ENCODE data around the gene RASGEF1B.
A peak's percentile ranks its signal among the peaks of the same experiment; 100 is the strongest.
"Not testable (repeated sequence)": the region's sequence is repeated elsewhere in the genome, so short reads cannot be mapped to it uniquely, and the experiment has no call there.

The RASGEF1B gene

DNA sequence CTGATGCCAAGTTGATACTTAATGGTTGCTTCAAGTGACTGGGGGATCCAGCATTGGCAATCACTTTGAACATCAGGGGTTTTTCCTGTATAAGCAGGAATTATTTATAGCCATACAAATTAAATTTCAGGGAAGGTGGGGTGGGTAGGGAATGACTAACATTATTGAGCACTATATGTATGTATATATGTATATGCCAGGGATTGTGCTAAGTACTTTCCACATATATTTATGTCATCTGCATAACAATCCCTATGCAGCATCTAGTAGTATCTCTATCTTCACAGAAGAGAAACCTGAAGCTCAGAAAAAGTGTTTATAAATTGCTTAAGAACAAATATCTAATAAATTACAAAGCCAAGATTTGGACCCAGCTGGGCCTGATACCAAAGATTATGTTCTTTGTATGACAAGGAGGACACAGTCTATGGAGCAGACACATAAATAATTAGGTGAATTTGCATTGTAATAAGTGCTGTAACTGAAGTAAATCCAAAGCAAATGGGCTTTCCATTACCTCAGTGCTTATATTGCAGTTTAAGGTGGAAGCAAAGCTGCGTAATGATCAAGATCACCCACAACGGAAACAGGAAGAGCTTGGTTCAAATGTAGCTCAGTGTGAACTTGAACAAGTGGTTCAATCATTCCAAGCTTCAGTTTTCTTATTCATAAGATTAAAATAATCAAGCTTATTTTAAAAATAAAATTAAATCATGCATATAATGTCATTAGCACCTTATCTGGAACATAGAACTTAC lies 18.9 kb upstream of the RASGEF1B start:
- Mint-ChIP-seq H3K9me3 (peaks cover 2 to 6% of the 10 kb centered on the region in 2 donors), H3K4me1 (ENCODE audit: low read depth in 2 of 2) (peaks cover 24 to 51% of the 10 kb centered on the region in 2 donors), H3K4me3 (peak overlapping the region; percentile 53 to 66), H3K27me3 (no peaks in the 10 kb centered on the region), H3K36me3 (ENCODE audit: insufficient read depth) (peaks cover 13% of the 10 kb centered on the region), H3K27ac (peak overlapping the region; percentile 89 to 96)
- DNase-seq (no peak), ATAC-seq (replicated peaks) (peak; percentile 39)

DNA sequence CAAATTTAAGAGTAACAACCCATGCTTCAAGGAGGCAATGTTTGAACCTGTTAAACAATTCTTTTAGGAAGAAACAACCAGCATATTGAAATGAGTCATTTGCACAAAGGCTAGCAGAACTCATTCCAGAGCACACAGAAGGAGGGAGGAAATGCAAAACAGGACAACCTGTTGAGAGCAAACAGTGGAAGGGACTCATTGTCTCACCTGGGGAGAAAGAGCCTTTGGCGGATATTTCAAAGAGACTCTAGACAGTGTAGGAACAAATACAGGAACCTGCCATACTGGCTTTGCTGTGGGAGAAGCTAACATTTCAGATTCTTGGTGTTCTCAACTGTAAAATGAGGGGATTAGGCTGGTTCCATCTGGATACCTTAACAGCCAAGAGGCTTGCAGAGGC lies 14.8 kb upstream of the RASGEF1B start:
- H3K4me3 Mint-ChIP-seq = no peak overlapping the region
- H3K27me3 Mint-ChIP-seq = no peaks in the 10 kb centered on the region
- no peak for ATAC-seq (replicated peaks)
- peaks cover 3% of the 10 kb centered on the region for H3K36me3 Mint-ChIP-seq (ENCODE audit: insufficient read depth)
- DNase-seq = no peak
- no peaks in the 10 kb centered on the region for H3K9me3 Mint-ChIP-seq
- H3K27ac Mint-ChIP-seq = no peak overlapping the region
- H3K4me1 Mint-ChIP-seq (ENCODE audit: low read depth in 2 of 2) = peaks cover 7 to 21% of the 10 kb centered on the region in 2 donors

DNA sequence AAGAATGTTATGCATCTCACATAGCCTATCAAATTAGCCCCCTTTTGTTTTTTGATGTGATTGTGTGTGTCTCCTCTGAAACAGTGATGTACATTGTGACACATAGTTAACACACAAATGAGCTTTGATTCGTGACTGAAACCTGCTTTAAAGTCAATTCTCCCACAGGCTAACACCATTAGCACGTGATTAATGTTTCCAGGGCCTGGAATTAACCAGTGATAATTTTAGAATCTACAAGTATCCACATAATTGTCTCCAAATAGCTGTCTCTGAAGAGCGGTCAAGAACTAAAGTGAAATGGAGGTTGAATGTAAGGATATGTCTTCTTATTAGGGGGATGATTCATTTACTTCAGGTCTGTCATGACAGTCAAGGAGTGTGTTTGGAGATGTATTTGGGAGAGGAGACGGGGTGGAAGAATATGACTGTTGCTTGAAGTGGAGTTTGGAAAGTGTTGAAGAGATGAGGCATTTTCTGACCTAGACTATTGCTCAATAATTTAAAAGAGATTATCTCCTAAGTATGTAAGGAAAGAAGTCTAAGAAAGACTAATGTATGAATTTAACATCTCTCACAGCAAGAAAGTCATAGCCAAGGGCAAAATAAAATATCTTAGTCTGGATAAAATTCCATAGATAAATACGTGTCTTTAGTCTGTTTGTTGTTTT lies 13.7 kb upstream of the RASGEF1B start:
- ATAC-seq (replicated peaks) (no peak), DNase-seq (no peak)
- Mint-ChIP-seq H3K36me3 (ENCODE audit: insufficient read depth) (no peaks in the 10 kb centered on the region), H3K4me3 (no peak overlapping the region), H3K27me3 (no peaks in the 10 kb centered on the region), H3K4me1 (ENCODE audit: low read depth in 2 of 2) (peaks cover under 1 to 13% of the 10 kb centered on the region in 2 donors), H3K9me3 (no peaks in the 10 kb centered on the region), H3K27ac (no peak overlapping the region)

DNA sequence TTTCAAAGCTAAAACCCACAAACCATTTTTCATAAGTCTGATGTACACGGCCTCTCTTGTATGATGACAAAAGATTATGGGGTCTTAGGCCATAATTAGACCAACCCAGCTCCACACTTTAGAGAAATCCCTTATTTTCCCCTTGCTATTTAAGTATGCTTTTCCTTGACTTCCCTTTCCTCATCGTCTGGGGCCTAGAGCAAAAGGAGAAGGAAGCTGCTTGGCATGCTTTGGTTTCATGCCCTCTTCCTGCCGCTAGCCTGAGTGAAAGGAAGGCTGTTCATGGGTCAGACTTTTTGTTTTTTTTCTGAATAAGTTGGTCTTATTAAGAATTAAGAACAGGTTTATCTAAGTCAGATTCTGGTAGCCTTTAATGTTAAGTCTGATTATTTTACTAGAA lies 10.6 kb upstream of the RASGEF1B start:
- H3K4me1 Mint-ChIP-seq (ENCODE audit: low read depth in 2 of 2) = no peaks in the 10 kb centered on the region
- no peak overlapping the region for H3K4me3 Mint-ChIP-seq
- no peak overlapping the region for H3K27ac Mint-ChIP-seq
- no peaks in the 10 kb centered on the region for H3K9me3 Mint-ChIP-seq
- DNase-seq = no peak
- ATAC-seq (replicated peaks) = no peak
- H3K27me3 Mint-ChIP-seq = peaks cover 0 to 15% of the 10 kb centered on the region in 2 donors
- no peaks in the 10 kb centered on the region for H3K36me3 Mint-ChIP-seq (ENCODE audit: insufficient read depth)

GRCh38 chr4:81481151-81481550 lies 9.4 kb upstream of the RASGEF1B start:
- Mint-ChIP-seq H3K9me3 (no peaks in the 10 kb centered on the region), H3K27ac (no peak overlapping the region), H3K4me1 (ENCODE audit: low read depth in 2 of 2) (no peaks in the 10 kb centered on the region), H3K36me3 (ENCODE audit: insufficient read depth) (no peaks in the 10 kb centered on the region), H3K4me3 (no peak overlapping the region), H3K27me3 (peaks cover 0 to 23% of the 10 kb centered on the region in 2 donors)
- DNase-seq = no peak
- ATAC-seq (replicated peaks) = no peak

DNA sequence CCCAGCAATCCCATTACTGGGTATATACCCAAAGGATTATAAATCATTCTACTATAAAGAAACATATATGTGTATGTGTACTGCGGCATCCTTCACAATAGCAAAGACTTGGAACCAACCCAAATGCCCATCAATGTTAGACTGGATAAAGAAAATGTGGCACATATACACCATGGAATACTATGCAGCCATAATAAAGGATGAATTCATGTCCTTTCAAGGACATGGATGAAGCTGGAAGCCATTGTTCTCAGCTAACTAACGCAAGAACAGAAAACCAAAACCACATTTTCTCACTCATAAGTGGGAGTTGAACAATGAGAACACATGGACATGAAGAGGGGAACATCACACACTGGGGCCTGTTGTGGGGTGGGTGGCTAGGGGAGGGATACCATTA lies 7.9 kb upstream of the RASGEF1B start:
- H3K9me3 Mint-ChIP-seq; DNase-seq; H3K4me1 Mint-ChIP-seq (ENCODE audit: low read depth in 2 of 2); H3K36me3 Mint-ChIP-seq (ENCODE audit: insufficient read depth); ATAC-seq (replicated peaks); H3K27ac Mint-ChIP-seq; H3K4me3 Mint-ChIP-seq: not testable (repeated sequence)
- peaks cover 0 to 25% of the 10 kb centered on the region in 2 donors for H3K27me3 Mint-ChIP-seq

DNA sequence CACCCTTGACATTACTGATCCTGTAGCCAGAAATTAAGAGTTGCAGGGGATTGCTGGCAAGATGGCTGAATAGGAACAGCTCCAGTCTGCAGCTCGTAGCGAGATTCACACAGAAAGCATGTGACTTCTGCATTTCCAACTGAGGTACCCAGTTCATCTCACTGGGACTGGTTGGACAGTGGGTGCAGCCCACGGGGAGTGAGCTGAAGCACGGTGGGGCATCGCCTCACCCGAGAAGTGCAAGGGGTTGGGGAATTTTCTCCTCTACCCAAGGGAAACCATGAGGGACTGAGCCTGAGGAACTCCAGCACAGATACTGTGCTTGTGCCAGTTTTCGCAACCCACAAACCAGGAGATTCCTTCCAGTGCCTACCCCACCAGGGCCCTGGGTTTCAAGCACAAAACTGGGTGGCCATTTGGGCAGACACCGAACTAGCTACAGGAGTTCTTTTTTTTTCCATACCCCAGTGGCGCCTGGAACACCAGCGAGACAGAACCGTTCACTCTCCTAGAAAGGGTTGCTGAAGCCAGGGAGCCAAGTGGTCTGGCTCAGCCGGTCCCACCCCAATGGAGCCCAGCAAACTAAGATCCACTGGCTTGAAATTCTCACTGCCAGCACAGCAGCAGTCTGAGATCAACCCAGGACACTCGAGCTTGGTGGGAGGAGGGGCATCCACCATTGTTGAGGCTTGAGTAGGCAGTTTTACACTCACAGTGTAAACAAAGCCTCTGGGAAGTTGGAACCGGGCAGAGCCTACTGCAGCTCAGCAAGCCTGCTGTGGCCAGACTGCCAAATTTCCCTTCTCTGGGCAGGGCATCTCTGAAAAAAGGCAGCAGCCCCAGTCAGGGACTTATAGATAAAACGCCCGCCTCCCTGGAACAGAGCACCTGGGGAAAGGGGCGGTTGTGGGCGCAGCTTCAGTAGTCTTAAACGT lies 1.9 kb upstream of the RASGEF1B start:
- Mint-ChIP-seq H3K36me3 (ENCODE audit: insufficient read depth) (peaks cover 31% of the 10 kb centered on the region), H3K27ac (peak overlapping the region; percentile 97), H3K4me1 (ENCODE audit: low read depth in 2 of 2) (peaks cover 29 to 31% of the 10 kb centered on the region in 2 donors), H3K4me3 (peak overlapping the region; percentile 92 to 93), H3K27me3 (peaks cover 0 to 18% of the 10 kb centered on the region in 2 donors)
- ATAC-seq (replicated peaks); H3K9me3 Mint-ChIP-seq; DNase-seq: not testable (repeated sequence)

DNA sequence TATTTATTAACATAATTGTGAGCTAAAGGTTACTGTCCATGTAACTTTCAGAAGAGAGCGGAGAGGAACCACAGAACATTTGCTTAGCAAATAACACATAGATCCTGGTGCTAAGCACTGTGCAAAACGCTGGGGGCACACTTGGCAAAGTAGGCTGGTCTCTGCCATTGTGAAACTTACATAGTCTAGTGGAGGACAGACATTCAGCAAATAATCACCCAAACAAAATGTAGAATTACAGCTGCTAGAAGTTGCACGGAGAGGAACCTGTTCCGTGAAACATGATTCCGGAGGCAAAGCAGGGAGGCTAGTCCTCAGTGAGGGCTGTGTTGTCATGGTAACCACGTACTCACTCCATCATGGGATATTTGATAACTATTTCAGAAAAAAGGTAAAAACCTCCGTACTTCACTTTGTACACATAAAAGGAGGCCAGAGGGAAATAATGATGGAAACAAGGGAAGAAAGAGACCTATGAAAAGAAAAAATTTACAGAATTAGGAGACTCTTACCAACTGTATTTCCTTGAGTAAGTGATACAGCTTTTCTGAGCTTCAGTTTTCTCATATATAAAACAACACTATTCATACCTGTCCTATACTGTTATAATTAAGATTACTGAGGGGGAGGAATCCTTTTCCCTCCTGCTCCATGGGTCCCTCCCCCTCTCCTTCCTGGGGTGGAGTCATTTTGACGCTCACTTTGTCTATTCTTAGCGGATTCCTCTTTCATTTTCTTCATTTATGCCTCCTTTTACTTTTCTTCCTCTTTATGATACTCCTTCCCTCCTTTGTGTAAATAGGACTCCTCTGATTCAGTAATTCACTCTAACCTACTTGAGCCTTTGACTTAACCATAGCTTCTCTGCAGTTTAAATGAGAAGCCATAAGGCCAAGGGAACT lies 825 bp upstream of the RASGEF1B start:
- Mint-ChIP-seq H3K27me3 (peaks cover 0 to 10% of the 10 kb centered on the region in 2 donors), H3K27ac (peak overlapping the region; percentile 97), H3K4me3 (peak overlapping the region; percentile 92 to 93), H3K4me1 (ENCODE audit: low read depth in 2 of 2) (peaks cover 30 to 32% of the 10 kb centered on the region in 2 donors), H3K36me3 (ENCODE audit: insufficient read depth) (peaks cover 31% of the 10 kb centered on the region), H3K9me3 (no peaks in the 10 kb centered on the region)
- DNase-seq = no peak
- ATAC-seq (replicated peaks) = peak; percentile 55

DNA sequence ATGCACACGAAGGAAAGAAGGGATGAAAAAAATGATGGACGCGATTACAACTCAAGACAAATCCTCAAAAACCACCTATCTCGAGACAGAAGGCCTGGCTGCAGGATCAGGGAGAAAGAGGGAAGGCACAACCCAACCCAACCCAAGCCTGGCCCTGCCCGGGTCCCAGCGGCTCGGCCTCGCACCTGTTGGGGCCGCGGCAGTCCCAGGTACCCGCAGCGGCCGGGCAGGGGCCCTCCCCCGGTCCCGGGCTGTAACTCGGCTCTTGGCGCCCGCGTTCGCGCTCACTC lies 464 bp downstream of the RASGEF1B start:
- Mint-ChIP-seq H3K9me3 (no peaks in the 10 kb centered on the region), H3K27ac (peak overlapping the region; percentile 97), H3K27me3 (peaks cover 0 to 3% of the 10 kb centered on the region in 2 donors), H3K36me3 (ENCODE audit: insufficient read depth) (peaks cover 35% of the 10 kb centered on the region), H3K4me1 (ENCODE audit: low read depth in 2 of 2) (peaks cover 32 to 35% of the 10 kb centered on the region in 2 donors), H3K4me3 (peak overlapping the region; percentile 92 to 93)
- DNase-seq (no peak), ATAC-seq (replicated peaks) (no peak)

DNA sequence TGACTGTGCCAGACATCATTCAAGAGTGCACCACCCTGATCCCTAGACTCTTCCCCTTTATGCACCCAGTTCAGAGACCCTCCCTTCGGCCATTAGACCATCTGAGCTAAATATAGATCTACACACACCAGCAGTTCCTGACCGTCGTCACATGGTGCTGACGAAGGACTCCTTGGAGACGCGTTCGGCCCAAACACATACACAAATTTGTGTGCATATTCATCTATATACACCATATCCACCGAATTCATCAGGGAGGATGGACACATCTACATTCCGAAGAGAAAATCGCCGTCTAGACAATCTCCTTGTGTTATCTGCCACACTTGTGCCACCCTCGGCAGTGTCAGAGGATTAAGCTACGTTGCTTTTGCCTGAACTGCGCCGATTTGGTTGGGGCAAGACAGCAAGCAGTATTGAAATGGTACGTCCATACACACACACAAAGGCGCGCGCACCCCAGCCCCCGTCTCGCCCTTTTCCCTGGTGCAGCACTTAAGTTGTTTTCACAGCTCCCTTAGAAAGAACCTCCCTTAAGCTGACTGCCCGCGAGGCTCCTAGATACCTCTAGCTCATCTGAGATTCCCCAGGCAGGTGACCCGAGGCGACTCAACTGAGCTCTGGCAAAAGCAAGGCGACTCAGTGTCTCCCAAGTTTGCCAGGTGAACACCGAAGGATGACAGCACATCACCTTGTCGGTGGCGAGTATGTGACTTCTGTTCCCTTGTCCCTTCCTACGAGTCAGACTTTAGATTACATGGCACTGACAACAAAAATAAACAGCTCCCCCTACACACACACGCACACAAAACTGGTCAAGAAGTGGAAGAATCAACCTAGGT lies 1.0 kb downstream of the RASGEF1B start:
- Mint-ChIP-seq H3K36me3 (ENCODE audit: insufficient read depth) (peaks cover 39% of the 10 kb centered on the region), H3K4me1 (ENCODE audit: low read depth in 2 of 2) (peaks cover 32 to 35% of the 10 kb centered on the region in 2 donors), H3K27ac (peak overlapping the region; percentile 97), H3K9me3 (no peaks in the 10 kb centered on the region), H3K4me3 (peak overlapping the region; percentile 92 to 93), H3K27me3 (no peaks in the 10 kb centered on the region)
- ATAC-seq (replicated peaks) = no peak
- DNase-seq = peak; percentile 24 to 47 (median 37)

GRCh38 chr4:81469781-81470455 lies 1.8 kb downstream of the RASGEF1B start:
- peak overlapping the region; percentile 97 for H3K27ac Mint-ChIP-seq
- peaks cover 39% of the 10 kb centered on the region for H3K36me3 Mint-ChIP-seq (ENCODE audit: insufficient read depth)
- no peak for ATAC-seq (replicated peaks)
- no peaks in the 10 kb centered on the region for H3K9me3 Mint-ChIP-seq
- no peak for DNase-seq
- H3K4me1 Mint-ChIP-seq (ENCODE audit: low read depth in 2 of 2) = peaks cover 32 to 35% of the 10 kb centered on the region in 2 donors
- H3K4me3 Mint-ChIP-seq = peak overlapping the region; percentile 92 to 93
- no peaks in the 10 kb centered on the region for H3K27me3 Mint-ChIP-seq

All from effector memory CD8-positive, alpha-beta T cell (primary cell).